Gastroesophageal sphincter (tissue), 4 donors: Measurements from ENCODE around the gene CCDC167. TPM values are rescaled to one million over a fixed set of nuclear protein-coding genes. Genes with fewer than 3 reads are reported as not detected.

Experiments used
- ATAC-seq: fragments of 150-250 bp; one replicate; pipeline ENCODE4 v1.9.1; 2016; ENCODE audit warnings: mild to moderate bottlenecking, moderate library complexity
- H3K27ac ChIP-seq, 4 donors: fragments of 200-600 bp; sonication (generic) in 3 of 4; 1 replicate in 3 of 4; 2 replicates in 1 of 4; pipeline ENCODE4 v1.5.1; 2016 to 2019
- H3K27me3 ChIP-seq: fragments of 200-600 bp; sonication (generic); one replicate; pipeline ENCODE4 v1.5.1; 2019
- H3K36me3 ChIP-seq, 2 donors: fragments of 200-600 bp; sonication (generic); one replicate each; pipeline ENCODE4 v1.5.1; 2019; ENCODE audit warnings: control low read depth in 1 of 2
- H3K4me1 ChIP-seq, 3 donors: fragments of 200-600 bp; sonication (generic); 1 replicate in 2 of 3; 2 replicates in 1 of 3; pipeline ENCODE4 v1.5.1; 2016 to 2019; ENCODE audit warnings: control low read depth in 2 of 3
- H3K4me3 ChIP-seq, 2 donors: fragments of 200-600 bp; sonication (generic); one replicate each; pipeline ENCODE4 v1.5.1; 2019; ENCODE audit warnings: mild to moderate bottlenecking in 1 of 2, moderate library complexity in 1 of 2
- H3K9me3 ChIP-seq, 3 donors: fragments of 200-600 bp; sonication (generic); one replicate each; pipeline ENCODE4 v1.5.1; 2017 to 2019; ENCODE audit warnings: control low read depth in 2 of 3
- EP300 ChIP-seq: sonication (generic); formaldehyde crosslinking; IDR thresholded peaks from one replicate; pipeline ENCODE4 v1.6.1; 2017; ENCODE audit warnings: antibody characterized with exemption, mild to moderate bottlenecking
- POLR2A ChIP-seq, 2 donors: fragments of 450-650 bp; IDR thresholded peaks; one replicate each; pipeline ENCODE4 v1.6.1; 2017; ENCODE audit warnings: antibody characterized with exemption in 2 of 2, mild to moderate bottlenecking in 2 of 2, moderate library complexity in 1 of 2
- POLR2AphosphoS5 ChIP-seq: sonication (generic); formaldehyde crosslinking; IDR thresholded peaks from one replicate; pipeline ENCODE4 v1.6.1; 2017; ENCODE audit warnings: antibody characterized with exemption
- WGBS, 2 donors: methylation state at CpG; one replicate each; pipeline ENCODE4 v1.1.5; 2018; ENCODE audit warnings: low coverage in 1 of 2; 5-methylcytosine and 5-hydroxymethylcytosine counted together
- total RNA-seq, 4 donors: library from RNA; depleted of rRNA; stranded (reverse); fragments of >200 nt; gene quantifications; one replicate each; pipeline ENCODE4 v1.1.0, GENCODE V29; 2016
- TF ChIP-seq, protein P1 (sequence below), 4 experiments: fragments of 200-600 bp in 2 of 4; fragments of 450-650 bp in 2 of 4; sonication (generic) in 1 of 4; IDR thresholded peaks; one replicate each; pipeline ENCODE4 v1.5.1; 2017 to 2019; ENCODE audit warnings: antibody characterized with exemption in 4 of 4, mild to moderate bottlenecking in 2 of 4, moderate library complexity in 2 of 4

The CCDC167 gene
- total RNA-seq, 4 donors from 2014 or later, result 10.6 to 16.2 (median 14.3) TPM

DNA sequence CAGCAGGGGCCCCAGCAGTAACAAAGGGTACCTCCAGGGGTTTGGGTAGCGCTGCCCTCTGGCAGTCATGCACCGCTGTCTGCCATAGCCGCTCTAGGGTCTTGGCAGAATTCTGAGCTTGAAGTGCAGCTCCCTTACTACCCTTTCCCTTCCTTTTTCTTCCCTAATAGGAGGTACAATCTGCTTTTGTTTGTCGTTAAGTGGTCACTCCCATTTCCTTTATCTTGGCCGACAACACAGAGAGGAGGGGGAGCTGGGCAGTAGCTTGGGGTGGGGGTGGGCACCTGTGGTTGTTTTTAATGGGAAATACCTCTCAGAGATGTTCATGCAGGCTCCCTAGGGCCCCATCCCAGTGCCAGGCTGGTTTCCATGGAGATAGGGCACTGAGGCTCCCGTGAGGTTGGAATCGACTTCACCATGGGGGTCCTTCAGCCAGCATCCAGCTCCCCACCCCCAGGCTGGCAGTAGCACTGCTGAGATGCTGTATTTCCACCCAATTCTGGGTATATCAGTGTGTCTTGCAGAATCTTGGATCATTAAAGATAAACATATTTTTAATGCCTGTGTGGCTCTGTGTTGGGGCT lies 18.6 kb downstream of the CCDC167 start:
- Histone ChIP-seq H3K4me1 (no peaks in the 10 kb centered on the region), H3K4me3 (no peak overlapping the region), H3K36me3 (peaks cover 0 to 92% of the 10 kb centered on the region in 2 donors), H3K27ac (no peak overlapping the region), H3K9me3 (no peaks in the 10 kb centered on the region), H3K27me3 (no peaks in the 10 kb centered on the region)
- TF ChIP-seq, protein P1, sequence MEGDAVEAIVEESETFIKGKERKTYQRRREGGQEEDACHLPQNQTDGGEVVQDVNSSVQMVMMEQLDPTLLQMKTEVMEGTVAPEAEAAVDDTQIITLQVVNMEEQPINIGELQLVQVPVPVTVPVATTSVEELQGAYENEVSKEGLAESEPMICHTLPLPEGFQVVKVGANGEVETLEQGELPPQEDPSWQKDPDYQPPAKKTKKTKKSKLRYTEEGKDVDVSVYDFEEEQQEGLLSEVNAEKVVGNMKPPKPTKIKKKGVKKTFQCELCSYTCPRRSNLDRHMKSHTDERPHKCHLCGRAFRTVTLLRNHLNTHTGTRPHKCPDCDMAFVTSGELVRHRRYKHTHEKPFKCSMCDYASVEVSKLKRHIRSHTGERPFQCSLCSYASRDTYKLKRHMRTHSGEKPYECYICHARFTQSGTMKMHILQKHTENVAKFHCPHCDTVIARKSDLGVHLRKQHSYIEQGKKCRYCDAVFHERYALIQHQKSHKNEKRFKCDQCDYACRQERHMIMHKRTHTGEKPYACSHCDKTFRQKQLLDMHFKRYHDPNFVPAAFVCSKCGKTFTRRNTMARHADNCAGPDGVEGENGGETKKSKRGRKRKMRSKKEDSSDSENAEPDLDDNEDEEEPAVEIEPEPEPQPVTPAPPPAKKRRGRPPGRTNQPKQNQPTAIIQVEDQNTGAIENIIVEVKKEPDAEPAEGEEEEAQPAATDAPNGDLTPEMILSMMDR (IDR thresholded peaks at IDR 0.05), result no peak
- TF ChIP-seq POLR2A (IDR thresholded peaks at IDR 0.05), result no peak
- 40 to 65% methylated on average over 1 to 2 of the region's 7 CpGs for WGBS, 2 donors
- ATAC-seq, result no peak

DNA sequence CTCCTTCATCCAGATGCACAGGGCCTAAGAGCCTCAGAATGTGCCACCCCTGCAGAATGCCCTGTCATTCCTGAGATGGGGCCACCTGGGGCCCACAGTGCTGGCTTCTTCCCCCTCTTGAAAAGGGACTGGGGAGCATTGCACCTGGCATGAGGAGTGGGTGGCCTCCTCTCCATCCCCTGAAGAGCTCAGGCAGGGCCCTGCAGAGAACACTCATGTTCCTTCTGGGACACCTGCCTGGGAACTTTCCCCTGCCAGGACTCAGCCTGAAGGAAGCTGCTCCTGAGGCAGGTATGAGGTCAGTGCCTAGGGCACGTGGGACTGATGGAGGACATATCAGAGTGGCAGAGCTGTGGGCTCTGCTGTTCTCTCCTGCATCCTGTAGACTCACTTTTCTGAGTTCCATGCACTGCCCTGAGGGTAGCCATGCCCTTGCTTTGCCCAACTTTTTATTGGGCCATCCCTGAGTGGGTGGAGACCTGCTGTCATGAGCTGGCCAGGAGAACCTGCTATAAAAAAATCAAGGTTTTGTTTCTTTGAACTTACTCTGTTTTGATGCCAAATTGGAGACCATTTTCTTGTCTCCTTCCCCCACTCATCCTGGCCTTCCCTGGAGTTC lies 19.5 kb downstream of the CCDC167 start:
- 80% methylated on average over 1 of the region's 1 CpG; no CpG with 5 or more reads in 1 of the 2 donors for WGBS, 2 donors
- Histone ChIP-seq H3K4me1 (no peaks in the 10 kb centered on the region), H3K9me3 (no peaks in the 10 kb centered on the region), H3K36me3 (peaks cover 0 to 96% of the 10 kb centered on the region in 2 donors), H3K27ac (no peak overlapping the region), H3K27me3 (no peaks in the 10 kb centered on the region), H3K4me3 (no peak overlapping the region)
- no peak for TF ChIP-seq POLR2AphosphoS5
- TF ChIP-seq, protein P1 (IDR thresholded peaks at IDR 0.05), result no peak
- TF ChIP-seq POLR2A (IDR thresholded peaks at IDR 0.05), result no peak
- TF ChIP-seq EP300, result no peak
- ATAC-seq, result no peak

DNA sequence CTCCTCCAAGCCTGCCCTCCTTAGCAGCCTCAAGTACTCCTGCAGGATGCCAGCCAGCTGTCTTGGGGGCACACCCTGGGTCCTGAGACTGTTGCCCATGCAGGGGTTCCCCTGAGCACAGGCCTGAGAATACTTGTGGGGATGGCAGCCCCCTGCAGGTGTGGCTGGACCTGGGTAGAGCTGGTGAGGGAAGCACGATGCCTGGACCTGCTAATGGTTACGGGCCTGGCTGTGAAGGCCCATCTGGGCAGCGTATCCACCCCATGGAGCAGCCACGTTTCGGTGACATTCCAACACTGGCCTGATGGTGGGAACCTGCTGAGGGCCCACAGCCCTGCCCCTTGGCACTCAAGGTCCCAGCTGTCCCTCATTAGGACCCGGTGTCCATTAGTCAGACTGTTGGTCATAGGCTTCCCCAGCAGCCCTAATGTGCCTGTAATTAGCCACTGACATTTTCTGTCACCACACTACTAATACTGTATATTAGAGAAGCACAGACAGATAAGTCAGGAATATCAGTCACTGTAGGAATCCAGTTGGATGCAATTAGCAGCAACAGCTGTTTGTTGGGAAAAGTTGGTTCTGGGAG lies 20.3 kb downstream of the CCDC167 start:
- H3K27me3 ChIP-seq, result no peaks in the 10 kb centered on the region
- H3K9me3 ChIP-seq, result no peaks in the 10 kb centered on the region
- H3K36me3 ChIP-seq, result peaks cover 0 to 99% of the 10 kb centered on the region in 2 donors
- H3K4me3 ChIP-seq, result no peak overlapping the region
- no peaks in the 10 kb centered on the region for H3K4me1 ChIP-seq
- WGBS, 2 donors, result 60% methylated on average over 5 of the region's 6 CpGs; no CpG with 5 or more reads in 1 of the 2 donors
- no peak overlapping the region for H3K27ac ChIP-seq
- TF ChIP-seq POLR2AphosphoS5 (no peak), POLR2A (IDR thresholded peaks at IDR 0.05) (no peak), EP300 (no peak)
- TF ChIP-seq, protein P1 (IDR thresholded peaks at IDR 0.05), result no peak
- ATAC-seq, result no peak

DNA sequence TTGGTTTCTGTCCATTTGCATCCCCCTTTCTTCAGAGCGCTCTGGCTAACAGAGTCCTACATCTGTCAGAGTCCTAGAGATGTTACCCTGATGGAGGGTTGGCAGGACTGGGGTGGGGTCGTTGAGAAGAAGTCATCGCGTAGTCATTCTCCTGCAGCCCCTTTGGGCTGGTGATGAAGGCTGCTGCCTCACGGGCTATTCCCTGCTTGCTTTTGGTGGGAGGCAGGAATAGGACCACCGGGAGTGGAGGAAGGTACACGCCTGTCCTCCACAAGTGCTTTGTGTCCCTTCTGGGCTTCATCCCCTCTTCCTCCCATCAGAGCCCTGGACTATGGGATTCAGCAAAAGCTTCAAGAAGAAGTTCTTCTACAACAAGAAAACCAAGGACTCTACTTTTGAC lies 20.9 kb downstream of the CCDC167 start:
- ATAC-seq, result no peak
- TF ChIP-seq EP300 (no peak), POLR2AphosphoS5 (no peak), POLR2A (IDR thresholded peaks at IDR 0.05) (no peak)
- TF ChIP-seq, protein P1 (IDR thresholded peaks at IDR 0.05), result no peak
- Histone ChIP-seq H3K4me1 (peaks cover 0 to 3% (median 0%) of the 10 kb centered on the region in 3 donors), H3K9me3 (no peaks in the 10 kb centered on the region), H3K27ac (no peak overlapping the region), H3K4me3 (no peak overlapping the region), H3K27me3 (no peaks in the 10 kb centered on the region), H3K36me3 (peaks cover 0 to 100% of the 10 kb centered on the region in 2 donors)
- 93 to 100% methylated on average over 2 to 5 of the region's 7 CpGs for WGBS, 2 donors
